ENCODE measurements around the gene LYSMD4.

LYSMD4 gene

GRCh38 chr15:99729920-99730319, 3.3 kb downstream of the LYSMD4 start:
- DNase-seq, result peak; percentile 9

- no peak for DNase-seq
These were observed 3.9 kb downstream of the LYSMD4 start for GRCh38 chr15:99729327-99729726.

GRCh38 chr15:99728916-99729315, 4.3 kb downstream of the LYSMD4 start:
- DNase-seq, result no peak

DNA sequence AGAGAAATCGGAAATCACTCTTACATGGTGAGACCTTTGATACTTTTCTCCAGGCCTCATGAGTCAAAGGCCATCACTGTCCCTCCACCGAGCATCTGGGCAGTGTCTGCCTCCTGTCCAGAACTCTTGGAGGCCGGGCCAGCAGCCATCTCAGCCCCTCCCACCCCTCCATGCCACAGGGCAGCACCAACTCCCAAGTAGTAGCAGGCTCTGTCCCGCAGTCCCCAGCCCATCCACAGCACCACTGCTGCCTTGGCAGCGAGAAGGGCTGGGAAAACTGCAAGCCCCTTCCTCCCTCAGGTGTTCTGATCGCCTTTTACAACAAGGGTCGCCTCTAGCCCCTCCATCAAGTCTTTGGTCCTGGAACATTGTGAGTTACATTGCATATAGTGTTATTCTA, 5.5 kb downstream of the LYSMD4 start:
- DNase-seq, result no peak

DNA sequence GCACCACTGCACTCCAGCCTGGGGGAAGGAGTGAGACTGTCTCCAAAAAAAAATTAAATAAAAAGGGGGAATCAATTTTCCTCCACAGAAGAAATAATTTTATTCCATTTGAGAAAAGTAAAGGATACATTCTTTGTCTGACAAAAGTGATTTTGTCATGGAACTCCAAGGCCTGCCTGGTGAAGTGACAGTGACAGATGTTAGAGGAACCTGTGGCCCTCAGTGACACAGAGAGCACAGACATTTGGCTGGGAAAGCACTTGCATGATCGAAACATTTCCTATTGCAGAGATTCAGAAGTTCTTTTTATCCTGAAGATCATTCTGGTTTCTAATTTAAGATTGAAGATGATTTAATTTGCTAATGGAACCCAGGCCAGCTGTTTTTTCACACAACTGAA, 5.9 kb downstream of the LYSMD4 start:
- no peak for DNase-seq

DNA sequence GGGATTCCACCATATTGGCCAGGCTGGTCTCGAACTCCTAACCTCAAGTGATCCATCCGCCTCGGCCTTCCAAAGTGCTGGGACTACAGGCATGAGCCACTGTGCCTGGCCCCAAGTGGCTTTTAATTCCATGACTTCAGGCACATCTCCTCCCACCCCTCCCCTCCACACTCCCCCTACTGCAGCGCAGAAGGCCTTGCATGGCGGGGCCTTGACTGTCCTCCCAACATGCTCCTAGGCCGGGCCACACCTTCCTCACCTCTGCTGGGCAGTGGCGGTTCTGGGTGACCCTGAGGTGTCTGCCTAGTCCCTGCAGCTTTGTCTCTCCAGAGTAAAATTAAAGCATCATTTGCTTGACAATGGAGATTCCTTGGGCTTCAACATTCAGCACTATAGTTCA, 6.9 kb downstream of the LYSMD4 start:
- no peak for DNase-seq

GRCh38 chr15:99722406-99722805, 10.8 kb downstream of the LYSMD4 start:
- no peak for DNase-seq

GRCh38 chr15:99721896-99722295, 11.3 kb downstream of the LYSMD4 start:
- DNase-seq, result no peak

DNA sequence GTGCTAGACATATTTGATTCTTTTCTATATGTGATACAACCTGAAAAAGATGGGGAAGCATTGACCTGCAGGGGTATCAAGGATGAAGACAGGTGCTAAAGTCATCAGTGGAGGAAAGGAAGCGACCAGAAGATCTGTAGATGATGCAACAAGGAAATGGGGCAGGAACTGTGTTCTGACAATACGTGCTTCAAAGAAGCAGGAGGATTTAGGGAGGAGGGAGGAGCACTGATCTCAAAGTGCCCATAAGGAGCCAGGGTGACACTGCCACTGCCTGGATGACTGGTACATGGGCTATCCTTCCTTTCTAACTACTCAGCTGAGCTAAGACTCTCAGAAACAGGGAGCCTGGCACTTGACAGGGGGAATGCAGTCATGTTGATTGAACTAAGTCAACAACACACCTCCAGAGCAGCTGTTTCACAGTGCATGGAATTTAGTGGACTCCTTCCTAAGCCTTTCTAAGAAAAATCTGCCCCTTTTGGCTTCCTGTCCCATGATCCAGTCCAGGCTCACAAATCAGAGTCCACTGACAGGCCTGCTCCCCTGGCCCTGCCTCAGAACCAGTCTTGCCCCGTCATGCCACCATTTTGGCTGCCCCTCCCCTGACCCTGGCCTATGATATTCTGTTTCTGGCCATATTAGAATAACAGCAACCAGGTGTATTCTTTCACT, 12.0 kb downstream of the LYSMD4 start:
- DNase-seq, result no peak

- DNase-seq, result no peak
These were observed 12.7 kb downstream of the LYSMD4 start for GRCh38 chr15:99720533-99720932.

- DNase-seq, result no peak
These were observed 14.1 kb downstream of the LYSMD4 start for GRCh38 chr15:99719096-99719541.

GRCh38 chr15:99718421-99718820, 14.8 kb downstream of the LYSMD4 start:
- no peak for DNase-seq

DNA sequence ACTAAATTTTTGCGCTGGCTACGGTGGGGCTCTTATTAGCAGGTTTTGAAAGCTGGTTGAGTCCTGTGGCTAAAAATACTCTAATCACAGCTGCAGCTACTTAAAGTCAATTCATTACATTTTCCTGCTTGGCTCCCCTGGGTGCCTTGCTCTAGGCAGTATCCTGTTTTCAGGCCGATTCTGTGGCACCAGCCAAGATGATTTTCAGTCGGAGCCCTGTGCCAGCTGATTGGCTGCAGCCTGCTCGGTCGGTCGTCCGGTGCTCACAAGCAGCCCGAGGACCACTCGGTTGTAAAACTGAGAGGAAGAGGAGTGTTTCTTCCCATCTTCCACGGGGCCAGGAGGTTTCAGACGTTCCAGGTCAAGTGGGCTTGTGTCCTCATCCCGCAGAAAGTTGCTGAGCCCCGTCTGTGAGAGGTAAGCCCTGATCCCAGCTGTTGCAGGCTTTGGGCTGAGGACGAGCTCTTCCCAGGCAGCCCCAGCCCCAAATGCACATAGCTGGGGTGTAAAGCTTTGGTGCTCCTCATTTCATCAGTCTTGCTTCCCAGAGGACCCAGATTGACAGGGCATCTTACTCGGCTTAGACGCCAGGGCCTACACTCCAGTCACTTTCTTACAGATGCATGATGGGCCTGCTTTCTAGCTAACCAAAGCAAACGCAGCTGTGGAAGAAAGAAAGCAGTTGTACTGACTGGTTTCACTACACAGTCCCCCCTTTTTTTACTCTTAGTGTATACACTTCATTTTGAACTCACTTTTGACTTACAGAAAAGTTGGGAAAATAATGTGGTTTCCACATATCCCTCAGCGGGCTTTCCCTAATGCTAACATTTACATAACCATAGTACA, 15.9 kb downstream of the LYSMD4 start:
- DNase-seq, result no peak

GRCh38 chr15:99716540-99717095, 16.6 kb downstream of the LYSMD4 start:
- no peak for DNase-seq

- DNase-seq, result no peak
These were observed 20.8 kb downstream of the LYSMD4 start for GRCh38 chr15:99712415-99712814.

DNA sequence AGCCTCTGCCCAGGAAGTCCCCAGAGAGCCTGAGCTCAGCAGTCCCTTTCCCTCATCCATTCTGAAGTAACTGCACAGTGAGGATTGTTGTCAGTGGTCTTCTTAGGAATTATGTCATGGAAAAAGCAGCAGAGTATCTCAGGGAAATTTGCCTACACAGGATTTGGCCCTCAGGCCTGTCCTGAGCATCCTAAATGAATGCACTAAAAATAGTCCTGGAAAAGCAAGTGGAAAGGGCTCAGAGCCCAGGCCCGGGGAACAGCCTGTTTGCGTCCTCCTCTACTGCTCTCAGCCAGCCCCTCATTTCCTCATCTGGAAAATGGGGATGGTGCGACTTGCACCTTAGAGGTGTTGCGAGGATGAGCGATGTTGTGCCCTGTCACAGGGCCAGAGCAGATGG, 21.6 kb downstream of the LYSMD4 start:
- DNase-seq, result no peak

- no peak for DNase-seq
These were observed 23.8 kb downstream of the LYSMD4 start for GRCh38 chr15:99709243-99709986.

GRCh38 chr15:99708563-99708962, 24.7 kb downstream of the LYSMD4 start:
- no peak for DNase-seq

DNA sequence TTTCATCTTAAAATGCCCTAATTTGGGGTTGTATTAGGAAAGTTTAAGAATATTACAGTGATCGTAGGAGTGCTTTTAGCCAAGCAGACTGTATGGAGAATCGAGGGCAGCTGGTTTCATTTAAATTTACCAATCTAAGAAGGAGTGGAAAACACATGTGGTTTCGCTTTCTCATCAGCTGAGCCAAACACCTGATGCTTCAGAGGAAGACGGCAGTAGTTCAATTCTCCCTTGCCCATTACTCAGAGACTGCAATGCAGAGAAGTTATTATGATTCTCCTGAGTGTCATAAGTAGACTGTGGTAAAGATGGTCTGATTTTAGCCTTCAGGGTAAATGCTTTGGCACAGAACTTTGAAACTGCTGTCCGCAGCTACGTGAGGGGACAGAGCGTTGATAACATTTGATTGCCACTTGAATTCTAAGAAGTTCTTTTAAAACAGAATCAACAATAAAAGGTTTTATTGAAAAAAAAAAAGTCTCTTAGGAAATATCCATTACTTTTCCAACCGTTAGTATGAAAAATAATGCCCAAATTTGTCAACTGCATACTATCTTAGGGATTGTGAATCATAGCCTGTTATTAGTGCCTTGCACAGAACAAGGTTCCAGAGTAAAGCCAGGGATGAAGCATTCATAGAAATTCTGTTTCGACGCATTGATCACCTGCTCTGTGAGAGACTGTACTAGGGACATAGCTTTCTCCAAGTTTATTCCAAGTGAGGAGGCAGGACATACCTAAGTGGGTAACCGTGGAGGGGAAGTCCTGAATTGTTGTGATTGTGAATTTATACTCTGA, 25.6 kb downstream of the LYSMD4 start:
- DNase-seq, result no peak

GRCh38 chr15:99706557-99707303, 26.5 kb downstream of the LYSMD4 start:
- no peak for DNase-seq

DNA sequence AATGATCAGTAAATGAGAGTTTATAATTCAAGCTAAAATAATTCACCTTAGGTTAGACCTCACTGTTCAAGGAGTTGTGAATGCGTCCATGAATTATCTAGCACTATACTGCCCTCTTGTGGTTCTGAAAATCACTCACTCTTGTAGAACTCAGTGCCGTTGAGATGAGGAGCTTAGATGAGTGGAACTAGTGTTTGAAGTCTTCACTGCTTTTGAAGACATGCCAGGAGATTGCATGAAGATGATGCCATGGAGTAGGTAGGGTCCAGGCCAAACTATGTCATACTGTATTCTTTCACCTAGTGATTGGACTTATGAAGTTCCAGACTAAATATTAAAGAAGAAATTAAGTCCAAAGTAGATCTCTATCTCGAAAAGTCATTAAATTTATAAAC, 28.8 kb downstream of the LYSMD4 start:
- peak; percentile 65 for DNase-seq

Data from KG1 (cell line).